PC-9 (cell line): ENCODE data around the gene TIAM2. TPM values are rescaled to one million over a fixed set of nuclear protein-coding genes. Genes with fewer than 3 reads are reported as not detected.

Source experiments
- BruUV-seq: library from RNA; stranded (reverse); fragments of 400-500 nt; replicated peaks from 2 replicates; lab custom pipeline; 2021; lab: Mats Ljungman, UMichigan
- CTCF ChIA-PET: fragments of 300-600 bp; sonication (Branson Sonifier 250); formaldehyde crosslinking; loops from one replicate; lab custom pipeline; 2022; ENCODE audit warnings: antibody characterized with exemption; lab: Charles Lee
- POLR2A ChIA-PET: fragments of 300-600 bp; sonication (Branson Sonifier 250); formaldehyde crosslinking; loops from one replicate; lab custom pipeline; 2022; ENCODE audit warnings: antibody characterized with exemption; ENCODE audit not compliant: unreplicated experiment; lab: Charles Lee
- DNase-seq, 2 experiments: peaks; one replicate each; pipeline versions ENCODE4 v3.0.0 to v3.0.0-alpha.2; 2015 to 2022; ENCODE audit warnings: mixed read lengths in 1 of 2
- H2AFZ ChIP-seq: fragments of 200-600 bp; sonication (generic); 2 replicates; pipeline ENCODE4 v1.8.1; 2017; ENCODE audit warnings: antibody characterized with exemption
- H3F3A ChIP-seq: fragments of 200-600 bp; sonication (generic); 2 replicates; pipeline ENCODE4 v1.8.1; 2017; ENCODE audit warnings: antibody characterized with exemption, mild to moderate bottlenecking, low read depth; ENCODE audit not compliant: insufficient read depth
- H3K27ac ChIP-seq: fragments of 200-600 bp; sonication (generic); 2 replicates; pipeline ENCODE4 v1.6.1; 2016; ENCODE audit warnings: mixed run types
- H3K27me3 ChIP-seq: fragments of 200-600 bp; sonication (generic); 2 replicates; pipeline ENCODE4 v1.6.1; 2016; ENCODE audit warnings: low read depth, mixed run types; ENCODE audit not compliant: insufficient read depth
- H3K36me3 ChIP-seq: fragments of 200-600 bp; sonication (generic); 2 replicates; pipeline ENCODE4 v1.6.1; 2016; ENCODE audit warnings: low read depth, mixed run types
- H3K4me1 ChIP-seq: fragments of 200-600 bp; sonication (generic); replicated peaks from 2 replicates; pipeline ENCODE4 v1.6.1; 2016; ENCODE audit warnings: mixed run types; ENCODE audit not compliant: insufficient read depth
- H3K4me2 ChIP-seq: fragments of 200-600 bp; sonication (generic); 2 replicates; pipeline ENCODE4 v1.6.1; 2017; ENCODE audit warnings: mixed run types
- H3K4me3 ChIP-seq: fragments of 200-600 bp; sonication (generic); 2 replicates; pipeline ENCODE4 v1.6.1; 2016; ENCODE audit warnings: mixed run types
- H3K79me2 ChIP-seq: fragments of 200-600 bp; sonication (generic); 2 replicates; pipeline ENCODE4 v1.6.1; 2017; ENCODE audit warnings: low read depth, mixed run types
- H3K9me2 ChIP-seq: fragments of 200-600 bp; sonication (generic); 2 replicates; pipeline ENCODE4 v1.8.1; 2017; ENCODE audit warnings: mild to moderate bottlenecking; ENCODE audit not compliant: insufficient read depth
- H3K9me3 ChIP-seq: fragments of 200-600 bp; sonication (generic); 2 replicates; pipeline ENCODE4 v1.8.1; 2016; ENCODE audit warnings: low read depth; ENCODE audit not compliant: insufficient read depth
- H4K20me1 ChIP-seq: fragments of 200-600 bp; sonication (generic); 2 replicates; pipeline ENCODE4 v1.8.1; 2017; ENCODE audit not compliant: insufficient read depth
- CTCF ChIP-seq: fragments of 200-600 bp; sonication (generic); conservative IDR thresholded peaks from 2 replicates; pipeline ENCODE4 v1.6.1; 2017; ENCODE audit warnings: mixed run types, antibody characterized with exemption, mild to moderate bottlenecking, moderate library complexity
- EZH2 ChIP-seq: fragments of 200-600 bp; sonication (generic); IDR thresholded peaks from 2 replicates; pipeline ENCODE4 v1.8.0; 2017; ENCODE audit warnings: antibody characterized with exemption, low read depth
- intact Hi-C: fragments of 100-400 bp; cut with micrococcal nuclease; formaldehyde crosslinking; loops from one replicate; pipeline ENCODE4 v1.10.0; 2022; ENCODE audit not compliant: unreplicated experiment
- total RNA-seq: library from RNA; stranded (reverse); gene quantifications from 2 replicates; pipeline ENCODE4 v1.2.3, GENCODE V29; 2021

The TIAM2 gene
- total RNA-seq, 1 experiment from 2014 or later: 11.4 TPM

GRCh38 chr6:155108070-155108820, 113.1 kb downstream of the TIAM2 start:
- H3K27me3 ChIP-seq: no peaks in the 10 kb centered on the region
- H3K9me3 ChIP-seq: no peaks in the 10 kb centered on the region
- TF ChIP-seq EZH2: no peak
- TF ChIP-seq CTCF: no peak
- no peaks in the 10 kb centered on the region for H3K9me2 ChIP-seq
- ChIA-PET CTCF (interaction anchor here (0.5 kb wide), 1 partner anchor 8 kb away, joined by 3 read pairs; no protein-coding TSS in a partner anchor), POLR2A (no interaction called here)
- no peaks in the 10 kb centered on the region for H3K36me3 ChIP-seq
- BruUV-seq: no TSS peak
- H3K27ac ChIP-seq: no peak overlapping the region
- peaks cover 2% of the 10 kb centered on the region; the same call in 1 of the 2 replicates for H3F3A ChIP-seq
- H3K4me3 ChIP-seq: no peak overlapping the region
- intact Hi-C loops: no loop called here
- H3K79me2 ChIP-seq: no peaks in the 10 kb centered on the region
- no peak overlapping the region for H3K4me2 ChIP-seq
- no peak overlapping the region for H2AFZ ChIP-seq
- H4K20me1 ChIP-seq: no peaks in the 10 kb centered on the region
- no peaks in the 10 kb centered on the region; the same call in 1 of the 2 replicates for H3K4me1 ChIP-seq
- DNase-seq: no peak

GRCh38 chr6:155110721-155111120, 115.6 kb downstream of the TIAM2 start:
- H3K4me2 ChIP-seq: no peak overlapping the region
- DNase-seq: no peak
- H4K20me1 ChIP-seq: no peaks in the 10 kb centered on the region
- no peak overlapping the region for H2AFZ ChIP-seq
- no TSS peak for BruUV-seq
- H3K9me2 ChIP-seq: no peaks in the 10 kb centered on the region
- no peaks in the 10 kb centered on the region for H3K36me3 ChIP-seq
- H3K27ac ChIP-seq: no peak overlapping the region
- TF ChIP-seq CTCF: no peak
- no peak for TF ChIP-seq EZH2
- ChIA-PET CTCF (no interaction called here), POLR2A (no interaction called here)
- H3F3A ChIP-seq: no peaks in the 10 kb centered on the region
- H3K9me3 ChIP-seq: no peaks in the 10 kb centered on the region
- no peaks in the 10 kb centered on the region for H3K79me2 ChIP-seq
- no peak overlapping the region for H3K4me3 ChIP-seq
- no peaks in the 10 kb centered on the region for H3K4me1 ChIP-seq
- intact Hi-C loops: no loop called here
- no peaks in the 10 kb centered on the region for H3K27me3 ChIP-seq

GRCh38 chr6:155112757-155113156, 117.6 kb downstream of the TIAM2 start:
- no peaks in the 10 kb centered on the region for H3K9me3 ChIP-seq
- no peaks in the 10 kb centered on the region for H3K9me2 ChIP-seq
- intact Hi-C loops: no loop called here
- H2AFZ ChIP-seq: no peak overlapping the region
- H4K20me1 ChIP-seq: no peaks in the 10 kb centered on the region; the same call in 1 of the 2 replicates
- H3K36me3 ChIP-seq: no peaks in the 10 kb centered on the region
- BruUV-seq: no TSS peak
- no peak overlapping the region for H3K4me2 ChIP-seq
- ChIA-PET CTCF (no interaction called here), POLR2A (no interaction called here)
- H3K79me2 ChIP-seq: no peaks in the 10 kb centered on the region
- H3F3A ChIP-seq: no peaks in the 10 kb centered on the region
- H3K4me1 ChIP-seq: no peaks in the 10 kb centered on the region
- no peaks in the 10 kb centered on the region for H3K27me3 ChIP-seq
- no peak overlapping the region for H3K4me3 ChIP-seq
- no peak overlapping the region for H3K27ac ChIP-seq
- TF ChIP-seq CTCF (no peak), EZH2 (no peak)
- no peak for DNase-seq
